Endothelial cell of umbilical vein (primary cell): ENCODE data around the gene PYY.

ENCODE experiments used
- POLR2A ChIP-seq: IDR thresholded peaks from 2 replicates; pipeline ENCODE4 v1.6.1; 2012; ENCODE audit warnings: low read depth, mild to moderate bottlenecking, control low read depth, low read length
- TF ChIP-seq, protein P1 (sequence below), 2 donors: IDR thresholded peaks; 1 replicate in 1 of 2; 2 replicates in 1 of 2; pipeline ENCODE4 v1.5.1; 2011; ENCODE audit warnings: low read length in 2 of 2, mild to moderate bottlenecking in 2 of 2, moderate library complexity in 2 of 2, control low read depth in 1 of 2, inconsistent platforms in 1 of 2, low read depth in 1 of 2; ENCODE audit not compliant: insufficient read depth in 1 of 2; ENCODE audit errors: extremely low read depth in 1 of 2
- TF ChIP-seq, protein P2 (sequence below): IDR thresholded peaks from 2 replicates; pipeline ENCODE4 v1.6.1; 2011; ENCODE audit not compliant: insufficient read depth, insufficient read length

DNA sequence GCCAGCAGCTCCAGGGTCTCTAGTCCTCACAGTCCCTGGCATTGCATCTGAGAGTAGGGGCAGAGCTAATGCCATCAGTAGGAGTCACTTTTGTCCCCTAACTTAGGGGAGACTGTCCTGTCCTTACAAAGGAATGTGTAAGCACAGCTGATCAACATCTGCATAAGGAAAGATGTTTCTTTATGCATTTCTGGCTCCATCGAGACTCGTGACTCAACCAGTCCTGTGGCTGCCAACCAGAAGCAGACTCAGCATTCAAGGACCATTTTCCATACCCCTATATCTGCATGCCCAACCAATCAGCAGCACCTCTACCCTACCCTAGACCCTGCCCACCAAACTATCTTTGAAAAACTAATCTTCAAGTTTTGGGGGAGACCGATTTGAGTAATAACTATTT lies 38.2 kb downstream of the PYY start:
- TF ChIP-seq, protein P1, sequence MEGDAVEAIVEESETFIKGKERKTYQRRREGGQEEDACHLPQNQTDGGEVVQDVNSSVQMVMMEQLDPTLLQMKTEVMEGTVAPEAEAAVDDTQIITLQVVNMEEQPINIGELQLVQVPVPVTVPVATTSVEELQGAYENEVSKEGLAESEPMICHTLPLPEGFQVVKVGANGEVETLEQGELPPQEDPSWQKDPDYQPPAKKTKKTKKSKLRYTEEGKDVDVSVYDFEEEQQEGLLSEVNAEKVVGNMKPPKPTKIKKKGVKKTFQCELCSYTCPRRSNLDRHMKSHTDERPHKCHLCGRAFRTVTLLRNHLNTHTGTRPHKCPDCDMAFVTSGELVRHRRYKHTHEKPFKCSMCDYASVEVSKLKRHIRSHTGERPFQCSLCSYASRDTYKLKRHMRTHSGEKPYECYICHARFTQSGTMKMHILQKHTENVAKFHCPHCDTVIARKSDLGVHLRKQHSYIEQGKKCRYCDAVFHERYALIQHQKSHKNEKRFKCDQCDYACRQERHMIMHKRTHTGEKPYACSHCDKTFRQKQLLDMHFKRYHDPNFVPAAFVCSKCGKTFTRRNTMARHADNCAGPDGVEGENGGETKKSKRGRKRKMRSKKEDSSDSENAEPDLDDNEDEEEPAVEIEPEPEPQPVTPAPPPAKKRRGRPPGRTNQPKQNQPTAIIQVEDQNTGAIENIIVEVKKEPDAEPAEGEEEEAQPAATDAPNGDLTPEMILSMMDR (IDR thresholded peaks at IDR 0.05; ENCODE audit: extremely low read depth in 1 of 2, insufficient read depth in 1 of 2, low read depth in 1 of 2, low read length in 2 of 2) = no peak
- TF ChIP-seq, protein P2, sequence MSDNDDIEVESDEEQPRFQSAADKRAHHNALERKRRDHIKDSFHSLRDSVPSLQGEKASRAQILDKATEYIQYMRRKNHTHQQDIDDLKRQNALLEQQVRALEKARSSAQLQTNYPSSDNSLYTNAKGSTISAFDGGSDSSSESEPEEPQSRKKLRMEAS = no peak
- TF ChIP-seq POLR2A = no peak
